ENCODE measurements around the gene LARP4B. TPM values are rescaled to one million over a fixed set of nuclear protein-coding genes. Genes with fewer than 3 reads are reported as not detected.

The LARP4B gene
- polyA plus RNA-seq, 1 of the 3 experiments (the other 2 are of a cell fraction) = 23.3 TPM

DNA sequence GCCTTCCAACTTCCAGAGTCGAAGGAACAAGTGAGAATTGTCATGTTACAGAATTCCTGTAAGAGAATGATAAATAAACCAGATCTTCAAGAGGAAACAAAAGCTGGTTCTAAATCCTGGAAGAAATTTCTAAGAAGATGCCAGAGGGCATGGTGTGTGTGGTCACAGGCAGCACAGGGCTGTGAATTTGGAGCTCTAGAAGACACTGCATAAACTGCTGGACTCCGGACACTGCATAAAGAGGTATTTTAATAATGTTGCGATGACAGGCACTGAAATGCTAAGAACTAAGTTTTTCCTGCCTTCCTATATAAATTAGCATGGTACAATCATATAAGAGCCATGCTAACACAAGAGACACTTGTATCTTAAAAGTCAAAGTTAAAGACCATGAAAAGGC, 86.0 kb downstream of the LARP4B start:
- H3K27ac ChIP-seq (ENCODE audit: low read depth in 2 of 2, low read length in 1 of 2) = no peak overlapping the region
- peaks cover 6% of the 10 kb centered on the region; the same call in 1 of the 2 replicates for H3K9me3 ChIP-seq
- H3K36me3 ChIP-seq (replicated peaks in 1 of 2; ENCODE audit: control insufficient read depth in 1 of 2, insufficient read depth in 2 of 2, low read length in 1 of 2) = peaks cover 47 to 49% of the 10 kb centered on the region in 2 experiments
- no peak overlapping the region for H3K4me2 ChIP-seq
- H3K4me1 ChIP-seq (ENCODE audit: control insufficient read depth in 1 of 2, insufficient read depth in 2 of 2, low read depth in 1 of 2, low read length in 1 of 2) = peaks cover 0 to 4% of the 10 kb centered on the region in 2 experiments; a peak in 1 of 4 replicates
- no peak overlapping the region for H3K9ac ChIP-seq
- H3K79me2 ChIP-seq (ENCODE audit: insufficient read depth) = peaks cover 73% of the 10 kb centered on the region
- no peaks in the 10 kb centered on the region for H3K27me3 ChIP-seq (ENCODE audit: insufficient read depth)
- no peak for DNase-seq
- H4K20me1 ChIP-seq (ENCODE audit: insufficient read depth) = peaks cover 23% of the 10 kb centered on the region
- no peak overlapping the region for H2AFZ ChIP-seq (ENCODE audit: low read depth)
- H3F3A ChIP-seq (replicated peaks; ENCODE audit: insufficient read depth) = no peaks in the 10 kb centered on the region
- H3K9me2 ChIP-seq = no peaks in the 10 kb centered on the region
- POLR2A ChIA-PET = no interaction called here
- H3K4me3 ChIP-seq (ENCODE audit: low read depth in 2 of 2, low read length in 1 of 2) = no peak overlapping the region
- WGBS (ENCODE audit: low lambda C conversion rate) = 97% methylated on average over 3 of the region's 3 CpGs
- TF ChIP-seq SMC3 (IDR thresholded peaks at IDR 0.05; ENCODE audit: low read depth, low read length) (no peak), NRF1 (IDR thresholded peaks at IDR 0.05; ENCODE audit: low read depth, low read length) (no peak), SIN3A (IDR thresholded peaks at IDR 0.05; ENCODE audit: borderline replicate concordance, low read depth, low read length) (no peak), YY1 (IDR thresholded peaks at IDR 0.05; ENCODE audit: low read depth) (no peak), EZH2phosphoT487 (IDR thresholded peaks at IDR 0.05; ENCODE audit: borderline replicate concordance, low read depth) (no peak), CHD2 (IDR thresholded peaks at IDR 0.05; ENCODE audit: low read length, partially characterized antibody) (no peak), TCF12 (IDR thresholded peaks at IDR 0.05) (no peak), JUND (IDR thresholded peaks at IDR 0.05) (no peak), FOXM1 (IDR thresholded peaks at IDR 0.05; ENCODE audit: low read depth) (no peak)
- TF ChIP-seq, protein P1, sequence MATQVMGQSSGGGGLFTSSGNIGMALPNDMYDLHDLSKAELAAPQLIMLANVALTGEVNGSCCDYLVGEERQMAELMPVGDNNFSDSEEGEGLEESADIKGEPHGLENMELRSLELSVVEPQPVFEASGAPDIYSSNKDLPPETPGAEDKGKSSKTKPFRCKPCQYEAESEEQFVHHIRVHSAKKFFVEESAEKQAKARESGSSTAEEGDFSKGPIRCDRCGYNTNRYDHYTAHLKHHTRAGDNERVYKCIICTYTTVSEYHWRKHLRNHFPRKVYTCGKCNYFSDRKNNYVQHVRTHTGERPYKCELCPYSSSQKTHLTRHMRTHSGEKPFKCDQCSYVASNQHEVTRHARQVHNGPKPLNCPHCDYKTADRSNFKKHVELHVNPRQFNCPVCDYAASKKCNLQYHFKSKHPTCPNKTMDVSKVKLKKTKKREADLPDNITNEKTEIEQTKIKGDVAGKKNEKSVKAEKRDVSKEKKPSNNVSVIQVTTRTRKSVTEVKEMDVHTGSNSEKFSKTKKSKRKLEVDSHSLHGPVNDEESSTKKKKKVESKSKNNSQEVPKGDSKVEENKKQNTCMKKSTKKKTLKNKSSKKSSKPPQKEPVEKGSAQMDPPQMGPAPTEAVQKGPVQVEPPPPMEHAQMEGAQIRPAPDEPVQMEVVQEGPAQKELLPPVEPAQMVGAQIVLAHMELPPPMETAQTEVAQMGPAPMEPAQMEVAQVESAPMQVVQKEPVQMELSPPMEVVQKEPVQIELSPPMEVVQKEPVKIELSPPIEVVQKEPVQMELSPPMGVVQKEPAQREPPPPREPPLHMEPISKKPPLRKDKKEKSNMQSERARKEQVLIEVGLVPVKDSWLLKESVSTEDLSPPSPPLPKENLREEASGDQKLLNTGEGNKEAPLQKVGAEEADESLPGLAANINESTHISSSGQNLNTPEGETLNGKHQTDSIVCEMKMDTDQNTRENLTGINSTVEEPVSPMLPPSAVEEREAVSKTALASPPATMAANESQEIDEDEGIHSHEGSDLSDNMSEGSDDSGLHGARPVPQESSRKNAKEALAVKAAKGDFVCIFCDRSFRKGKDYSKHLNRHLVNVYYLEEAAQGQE (IDR thresholded peaks at IDR 0.05; ENCODE audit: low read depth, low read length) = no peak
- CTCF ChIA-PET = no interaction called here

DNA sequence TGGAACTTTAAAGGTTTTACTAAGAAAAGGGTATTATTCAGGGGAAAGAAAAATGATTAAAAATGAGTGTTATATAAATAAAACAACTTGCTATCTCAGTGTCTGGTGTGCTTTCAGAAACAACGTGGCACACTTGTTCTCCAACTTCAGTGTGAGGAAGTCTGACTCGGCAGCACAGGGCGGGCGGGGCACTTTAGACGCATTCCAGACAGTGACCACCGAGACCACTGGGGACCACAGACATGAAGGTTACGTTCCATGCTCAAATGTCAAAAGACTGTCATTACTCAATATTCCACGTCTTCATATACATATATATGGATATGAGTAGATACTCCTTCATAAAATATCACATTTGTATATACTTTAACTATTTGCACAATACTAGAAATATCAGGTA, 87.0 kb downstream of the LARP4B start:
- POLR2A ChIA-PET = no interaction called here
- Histone ChIP-seq H3K27ac (ENCODE audit: low read depth in 2 of 2, low read length in 1 of 2) (no peak overlapping the region), H3K9ac (no peak overlapping the region), H3K4me1 (ENCODE audit: control insufficient read depth in 1 of 2, insufficient read depth in 2 of 2, low read depth in 1 of 2, low read length in 1 of 2) (peaks cover 0 to 4% of the 10 kb centered on the region in 2 experiments; a peak in 1 of 4 replicates), H3K79me2 (ENCODE audit: insufficient read depth) (peaks cover 70% of the 10 kb centered on the region), H3F3A (replicated peaks; ENCODE audit: insufficient read depth) (no peaks in the 10 kb centered on the region), H3K9me2 (no peaks in the 10 kb centered on the region), H3K9me3 (0 out of 2 replicates have a peak, but pooled peaks cover 1% of the 10 kb centered on the region), H4K20me1 (ENCODE audit: insufficient read depth) (peaks cover 23% of the 10 kb centered on the region), H2AFZ (ENCODE audit: low read depth) (no peak overlapping the region), H3K4me3 (ENCODE audit: low read depth in 2 of 2, low read length in 1 of 2) (no peak overlapping the region), H3K36me3 (replicated peaks in 1 of 2; ENCODE audit: control insufficient read depth in 1 of 2, insufficient read depth in 2 of 2, low read length in 1 of 2) (peaks cover 49 to 53% of the 10 kb centered on the region in 2 experiments), H3K27me3 (ENCODE audit: insufficient read depth) (no peaks in the 10 kb centered on the region), H3K4me2 (no peak overlapping the region)
- CTCF ChIA-PET = no interaction called here
- 97% methylated on average over 8 of the region's 8 CpGs for WGBS (ENCODE audit: low lambda C conversion rate)
- no peak for DNase-seq
- TF ChIP-seq, protein P2, sequence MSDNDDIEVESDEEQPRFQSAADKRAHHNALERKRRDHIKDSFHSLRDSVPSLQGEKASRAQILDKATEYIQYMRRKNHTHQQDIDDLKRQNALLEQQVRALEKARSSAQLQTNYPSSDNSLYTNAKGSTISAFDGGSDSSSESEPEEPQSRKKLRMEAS (IDR thresholded peaks at IDR 0.05; ENCODE audit: low read depth) = no peak
- TF ChIP-seq SIN3A (IDR thresholded peaks at IDR 0.05; ENCODE audit: borderline replicate concordance, low read depth, low read length) (no peak), RXRA (IDR thresholded peaks at IDR 0.05; ENCODE audit: borderline replicate concordance, low read depth) (no peak), ELF1 (IDR thresholded peaks at IDR 0.05) (no peak), TAF1 (IDR thresholded peaks at IDR 0.05; ENCODE audit: borderline replicate concordance, low read depth, low read length) (no peak), RFX5 (IDR thresholded peaks at IDR 0.05; ENCODE audit: low read length) (no peak)
- TF ChIP-seq, protein P1 (IDR thresholded peaks at IDR 0.05; ENCODE audit: low read depth, low read length) = no peak
- TF ChIP-seq, protein P3, sequence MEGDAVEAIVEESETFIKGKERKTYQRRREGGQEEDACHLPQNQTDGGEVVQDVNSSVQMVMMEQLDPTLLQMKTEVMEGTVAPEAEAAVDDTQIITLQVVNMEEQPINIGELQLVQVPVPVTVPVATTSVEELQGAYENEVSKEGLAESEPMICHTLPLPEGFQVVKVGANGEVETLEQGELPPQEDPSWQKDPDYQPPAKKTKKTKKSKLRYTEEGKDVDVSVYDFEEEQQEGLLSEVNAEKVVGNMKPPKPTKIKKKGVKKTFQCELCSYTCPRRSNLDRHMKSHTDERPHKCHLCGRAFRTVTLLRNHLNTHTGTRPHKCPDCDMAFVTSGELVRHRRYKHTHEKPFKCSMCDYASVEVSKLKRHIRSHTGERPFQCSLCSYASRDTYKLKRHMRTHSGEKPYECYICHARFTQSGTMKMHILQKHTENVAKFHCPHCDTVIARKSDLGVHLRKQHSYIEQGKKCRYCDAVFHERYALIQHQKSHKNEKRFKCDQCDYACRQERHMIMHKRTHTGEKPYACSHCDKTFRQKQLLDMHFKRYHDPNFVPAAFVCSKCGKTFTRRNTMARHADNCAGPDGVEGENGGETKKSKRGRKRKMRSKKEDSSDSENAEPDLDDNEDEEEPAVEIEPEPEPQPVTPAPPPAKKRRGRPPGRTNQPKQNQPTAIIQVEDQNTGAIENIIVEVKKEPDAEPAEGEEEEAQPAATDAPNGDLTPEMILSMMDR (IDR thresholded peaks at IDR 0.05) = no peak
- TF ChIP-seq, protein P4, sequence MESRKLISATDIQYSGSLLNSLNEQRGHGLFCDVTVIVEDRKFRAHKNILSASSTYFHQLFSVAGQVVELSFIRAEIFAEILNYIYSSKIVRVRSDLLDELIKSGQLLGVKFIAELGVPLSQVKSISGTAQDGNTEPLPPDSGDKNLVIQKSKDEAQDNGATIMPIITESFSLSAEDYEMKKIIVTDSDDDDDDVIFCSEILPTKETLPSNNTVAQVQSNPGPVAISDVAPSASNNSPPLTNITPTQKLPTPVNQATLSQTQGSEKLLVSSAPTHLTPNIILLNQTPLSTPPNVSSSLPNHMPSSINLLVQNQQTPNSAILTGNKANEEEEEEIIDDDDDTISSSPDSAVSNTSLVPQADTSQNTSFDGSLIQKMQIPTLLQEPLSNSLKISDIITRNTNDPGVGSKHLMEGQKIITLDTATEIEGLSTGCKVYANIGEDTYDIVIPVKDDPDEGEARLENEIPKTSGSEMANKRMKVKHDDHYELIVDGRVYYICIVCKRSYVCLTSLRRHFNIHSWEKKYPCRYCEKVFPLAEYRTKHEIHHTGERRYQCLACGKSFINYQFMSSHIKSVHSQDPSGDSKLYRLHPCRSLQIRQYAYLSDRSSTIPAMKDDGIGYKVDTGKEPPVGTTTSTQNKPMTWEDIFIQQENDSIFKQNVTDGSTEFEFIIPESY (IDR thresholded peaks at IDR 0.05; ENCODE audit: borderline replicate concordance, low read depth) = no peak
